Activated naive CD4-positive, alpha-beta T cell (primary cell): Measurements from ENCODE around the gene MLST8.
A peak's percentile ranks its signal among the peaks of the same experiment; 100 is the strongest.

Experiments used
- DNase-seq, 4 experiments: peaks; one replicate each; lab custom pipeline; 2025; lab: John Stamatoyannopoulos, UW

Gene MLST8

DNA sequence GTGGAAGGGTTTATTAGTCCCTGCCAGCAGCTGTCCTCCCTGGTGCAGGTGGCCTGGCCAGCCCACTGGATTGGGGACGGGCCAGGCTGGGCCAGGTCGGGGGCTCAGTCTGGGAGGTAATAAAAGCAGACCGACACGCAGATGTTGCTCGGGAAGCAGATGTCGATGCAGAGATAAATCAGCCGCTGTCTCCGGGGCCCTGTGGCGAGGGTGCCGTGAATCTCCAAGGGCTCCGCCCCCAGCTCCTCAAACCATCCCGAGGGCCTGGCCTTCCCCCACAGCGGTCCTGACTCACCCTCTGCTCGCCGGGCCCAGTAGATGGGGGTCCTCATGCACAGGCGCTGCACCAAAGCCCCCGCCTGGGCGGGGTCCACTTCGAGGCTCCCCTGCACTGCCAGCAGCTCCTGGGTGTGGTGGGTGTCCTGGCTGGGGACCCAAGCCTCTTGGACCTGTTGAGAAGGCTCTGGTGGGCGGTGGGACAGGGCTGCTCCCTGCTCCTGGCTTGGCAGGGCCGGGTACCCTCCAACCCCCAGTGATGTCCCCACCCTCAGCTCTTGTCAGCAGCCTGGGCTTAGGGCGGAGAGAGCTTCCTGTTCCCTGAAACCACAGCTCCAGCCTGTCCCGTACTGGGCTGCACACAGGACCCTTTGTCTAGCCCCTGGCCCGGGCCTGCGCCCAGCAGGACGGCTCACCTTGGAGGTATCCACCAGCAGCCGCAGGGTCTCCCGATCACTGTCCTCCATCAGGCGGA, 4.2 kb downstream of the MLST8 start:
- no peak for DNase-seq

DNA sequence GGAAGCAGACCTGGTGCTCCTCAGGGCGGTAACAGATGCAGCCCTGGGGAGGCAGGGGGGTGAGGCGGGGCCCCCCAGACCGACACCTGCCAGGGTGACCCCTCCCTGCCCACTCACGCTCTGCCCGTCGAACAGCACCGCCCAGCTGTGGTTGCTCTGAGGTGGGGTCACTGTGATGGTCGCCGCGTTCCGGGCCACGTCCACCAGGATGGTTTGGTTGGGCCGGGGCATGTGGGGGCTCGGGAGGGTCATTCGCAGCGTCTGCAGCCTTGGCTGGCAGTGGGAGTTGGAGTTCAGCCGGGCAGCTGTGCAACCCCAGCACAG, 4.7 kb downstream of the MLST8 start:
- no peak for DNase-seq

DNA sequence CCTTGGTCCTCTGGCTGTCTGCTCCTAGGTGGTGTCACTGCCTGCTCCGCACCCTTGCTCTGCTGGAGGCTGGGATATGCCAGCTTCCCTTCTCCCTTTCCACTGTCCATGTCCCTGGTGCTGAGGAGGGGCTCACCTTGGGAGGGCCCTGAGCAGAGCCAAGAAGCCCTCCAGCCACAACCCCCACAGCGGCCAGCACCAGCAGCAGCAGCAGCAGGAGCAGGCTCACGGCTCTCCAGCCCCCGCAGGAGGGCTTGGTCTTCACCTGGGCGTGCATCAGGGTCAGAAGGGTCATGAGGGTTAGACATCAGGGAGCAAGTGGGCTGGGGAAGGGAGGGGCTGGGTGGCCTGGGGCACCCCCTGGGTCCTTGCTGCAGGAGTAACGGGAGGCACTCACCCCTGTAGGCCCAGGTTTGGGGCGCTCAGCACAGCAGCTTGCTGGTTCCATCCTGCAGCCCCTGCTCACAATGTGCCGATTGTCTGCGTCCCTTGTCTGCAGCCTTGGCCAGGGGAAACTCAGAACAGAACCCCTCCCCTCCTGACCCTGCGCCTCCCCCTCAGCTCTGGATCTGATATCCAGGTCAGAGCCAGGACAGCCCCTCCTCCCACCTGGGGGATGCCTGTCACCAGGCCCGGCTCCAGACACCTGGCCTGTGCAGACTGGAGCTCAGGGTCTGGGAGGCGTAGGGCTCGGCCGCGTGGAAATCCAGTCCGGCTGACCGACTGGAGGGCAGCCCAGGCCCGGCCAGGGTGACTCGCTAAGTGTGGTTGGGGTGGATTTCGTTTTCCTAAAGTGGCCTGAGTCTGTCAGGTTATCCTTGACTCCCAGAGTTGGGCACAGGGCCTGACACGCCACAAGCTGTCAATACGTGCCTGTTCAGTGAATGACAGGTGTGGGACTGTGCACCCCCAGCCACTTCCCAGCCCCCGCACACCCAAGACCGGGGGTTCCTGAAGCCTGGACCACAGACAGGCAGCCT, 5.4 kb downstream of the MLST8 start, which contains the start of gene BRICD5:
TSS of gene BRICD5 (minus strand) at position 478 of the 980 bp plus-strand sequence. CDS start at position 448, 30 bp downstream.
- DNase-seq: no peak

- DNase-seq: no peak
Observed at GRCh38 chr16:2211923-2212347, 6.7 kb downstream of the MLST8 start.

DNA sequence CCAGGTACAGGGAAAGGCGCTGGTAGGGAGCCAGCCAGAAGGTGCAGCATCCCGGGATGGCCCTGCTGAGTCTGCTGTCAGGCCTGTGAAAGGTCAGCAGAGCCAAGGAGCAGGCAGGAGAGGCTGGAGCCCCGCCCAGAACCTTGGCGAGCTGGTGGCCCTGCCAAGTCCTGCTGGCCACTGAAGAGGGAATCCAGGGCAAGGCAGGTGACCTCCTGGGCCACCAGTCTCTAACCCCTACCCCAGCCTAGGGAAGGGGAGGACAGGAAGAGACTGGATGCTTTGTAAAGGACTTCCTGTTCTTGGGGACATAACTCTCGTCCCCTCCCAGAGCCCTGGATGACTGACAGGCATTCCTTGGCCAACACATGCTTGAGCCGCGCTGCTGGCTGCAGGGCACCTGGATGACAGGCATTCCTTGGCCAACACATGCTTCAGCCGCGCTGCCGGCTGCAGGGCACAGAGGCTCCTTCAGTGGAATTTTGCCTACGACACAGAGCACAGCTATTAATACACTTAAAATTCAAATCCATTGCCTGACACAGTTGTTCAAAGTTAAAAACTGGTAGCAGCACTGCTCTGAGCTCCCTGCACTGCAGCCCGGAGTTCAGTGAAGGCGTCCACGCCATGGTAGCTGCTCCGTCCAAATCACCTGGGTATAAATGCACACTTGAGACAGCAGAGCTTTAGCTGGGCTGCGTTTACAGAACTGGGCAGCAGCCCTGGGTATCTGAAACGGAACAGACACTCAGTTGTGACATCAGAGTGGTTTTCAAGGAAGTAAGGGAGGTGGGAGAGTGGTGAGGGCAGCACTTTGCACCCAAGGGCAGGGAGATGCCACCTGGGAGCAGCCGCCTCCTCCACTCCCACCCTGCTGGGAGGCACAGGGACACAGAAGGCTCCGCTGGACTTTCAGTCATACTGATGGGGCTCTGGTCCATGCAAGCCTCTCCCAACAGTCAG, 7.4 kb downstream of the MLST8 start:
- DNase-seq: no peak

GRCh38 chr16:2213817-2214718, 8.8 kb downstream of the MLST8 start:
- DNase-seq: no peak

- no peak for DNase-seq
Observed at GRCh38 chr16:2214719-2214968, 9.4 kb downstream of the MLST8 start, which contains the start of gene PGP. PGP (minus strand) TSS chr16:2214840; CDS start chr16:2214777, 63 bp downstream.

DNA sequence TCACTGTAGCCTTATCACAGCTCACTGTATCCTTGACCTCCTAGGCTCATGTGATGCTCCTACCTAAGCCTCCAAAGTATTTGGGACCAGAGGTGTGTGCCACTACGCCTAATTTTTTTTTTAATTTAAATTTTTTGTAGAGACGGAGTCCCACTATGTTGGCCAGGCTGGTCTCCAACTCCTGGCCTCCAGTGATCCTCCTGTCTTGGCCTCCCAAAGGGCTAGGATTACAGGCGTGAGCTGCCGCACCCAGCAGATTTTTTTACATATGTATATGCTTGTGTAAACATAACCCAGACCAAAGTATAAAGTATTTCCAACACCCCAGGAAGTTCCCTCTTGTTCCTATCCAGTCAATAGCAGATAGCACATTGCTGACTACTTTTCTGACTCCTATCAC, 11.1 kb downstream of the MLST8 start:
- no peak for DNase-seq

DNA sequence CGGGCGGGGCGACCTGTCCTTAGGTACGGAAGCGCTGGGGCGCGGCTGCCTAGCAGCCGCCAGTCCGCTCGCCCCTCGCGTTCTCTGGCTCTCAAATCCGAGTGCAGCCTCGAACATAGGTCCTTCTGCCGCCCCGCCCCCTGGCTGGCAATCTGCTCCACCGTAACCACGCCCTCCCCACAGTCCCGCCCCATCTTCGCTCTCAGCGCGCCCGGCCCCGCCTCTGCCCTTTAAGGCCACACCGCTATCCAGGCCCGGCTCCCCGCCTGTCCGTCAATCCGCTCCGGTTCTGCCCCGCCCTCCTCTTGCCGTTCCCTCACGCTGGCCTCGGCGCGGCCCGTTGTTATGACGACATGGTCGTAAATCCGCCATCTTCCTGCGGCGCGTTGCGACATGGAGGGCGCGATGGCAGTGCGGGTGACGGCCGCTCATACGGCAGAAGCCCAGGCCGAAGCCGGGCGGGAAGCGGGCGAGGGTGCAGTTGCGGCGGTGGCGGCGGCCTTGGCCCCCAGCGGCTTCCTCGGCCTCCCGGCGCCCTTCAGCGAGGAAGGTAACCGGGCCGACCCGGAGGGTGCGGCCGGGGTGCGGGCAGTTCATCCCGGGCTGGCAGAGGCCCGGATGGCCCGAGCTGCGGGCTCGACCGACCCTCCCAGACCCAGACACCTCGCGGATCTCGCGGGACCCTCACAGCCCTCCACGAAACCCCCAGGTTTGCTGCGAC, 18.1 kb downstream of the MLST8 start, which contains the start of gene E4F1:
TSS of gene E4F1 (plus strand) at position 371 of the 721 bp plus-strand sequence. CDS start at position 394, 23 bp downstream.
- DNase-seq: peak; percentile 96 to 98 (median 98)

DNA sequence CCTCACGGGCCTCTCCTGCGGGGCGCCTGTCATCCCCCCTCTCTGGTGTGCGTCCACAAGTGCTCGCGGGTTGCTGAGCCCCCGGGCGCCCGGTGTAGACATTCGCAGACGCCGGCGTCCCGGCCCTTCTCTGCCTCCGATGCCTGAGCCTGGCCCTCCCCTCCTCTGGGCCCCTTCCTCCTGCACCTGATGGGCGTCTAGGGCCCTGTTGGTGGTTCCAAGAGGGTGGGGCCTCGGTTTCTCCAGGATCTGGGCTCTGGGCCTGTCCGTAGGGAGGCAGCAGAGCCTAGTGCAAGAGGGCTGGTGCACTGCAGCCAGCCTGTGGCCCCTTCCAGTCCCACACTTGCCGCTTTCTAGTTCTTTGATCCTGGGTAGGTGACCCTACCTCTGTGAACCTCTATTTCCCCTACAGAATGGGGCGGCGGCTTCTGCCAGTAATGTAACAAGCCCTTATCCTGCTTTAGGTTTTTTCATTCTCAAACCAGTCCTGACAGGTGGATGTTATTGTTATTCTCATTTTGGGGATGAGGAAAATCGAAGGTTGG, 18.8 kb downstream of the MLST8 start:
- DNase-seq: peak in 1 of 4 experiments; percentile 28

DNA sequence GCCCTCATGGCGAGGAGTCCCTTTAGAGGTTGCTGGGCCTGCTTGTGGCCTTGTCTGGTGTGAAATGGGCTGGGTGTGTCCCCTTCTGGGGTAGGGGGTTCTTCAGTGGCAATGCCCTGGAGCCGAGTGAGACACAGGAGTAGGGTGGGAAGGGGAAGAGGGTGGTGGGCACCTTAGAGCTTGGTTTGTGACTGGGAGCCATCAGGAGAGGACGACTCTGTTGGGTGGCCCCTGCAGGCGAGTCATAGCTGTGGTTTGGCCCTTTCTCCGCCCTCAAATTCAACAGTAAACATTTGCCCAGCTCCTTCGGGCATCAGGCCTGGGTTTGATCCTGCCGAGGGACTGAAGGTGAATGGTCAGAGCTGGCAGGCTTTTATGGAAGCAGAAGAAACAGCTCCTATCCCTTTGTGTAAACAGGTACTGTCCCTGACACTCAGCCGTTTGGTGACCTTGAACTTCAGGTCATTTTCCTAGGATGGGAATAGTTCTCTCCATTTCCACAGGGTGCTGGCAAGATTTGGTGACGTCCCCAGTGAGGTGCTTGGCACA, 21.1 kb downstream of the MLST8 start:
- no peak for DNase-seq

- no peak for DNase-seq
Observed at GRCh38 chr16:2226918-2227317, 21.7 kb downstream of the MLST8 start.

- no peak for DNase-seq
Observed at GRCh38 chr16:2228161-2228824, 23.0 kb downstream of the MLST8 start.

DNA sequence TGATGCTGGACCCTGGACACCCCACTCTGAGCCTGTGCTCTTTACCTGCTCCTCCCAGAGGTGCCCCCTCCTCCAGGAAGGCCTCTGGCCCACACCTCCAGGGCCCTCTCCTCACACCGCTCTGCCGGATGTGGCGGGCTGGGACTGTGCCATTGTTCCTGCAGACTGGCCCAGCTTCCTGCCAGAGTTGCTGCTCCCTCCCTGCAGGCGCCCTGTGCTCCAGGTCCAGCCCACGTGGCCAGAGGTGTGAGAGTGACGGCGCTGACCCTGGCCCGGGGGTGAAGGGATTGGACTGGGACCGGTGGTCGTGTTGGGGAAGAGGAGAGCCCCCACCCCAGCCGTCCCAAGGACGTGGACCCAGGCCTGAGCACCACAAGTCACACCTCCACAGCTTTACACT, 23.8 kb downstream of the MLST8 start:
- DNase-seq: no peak

DNA sequence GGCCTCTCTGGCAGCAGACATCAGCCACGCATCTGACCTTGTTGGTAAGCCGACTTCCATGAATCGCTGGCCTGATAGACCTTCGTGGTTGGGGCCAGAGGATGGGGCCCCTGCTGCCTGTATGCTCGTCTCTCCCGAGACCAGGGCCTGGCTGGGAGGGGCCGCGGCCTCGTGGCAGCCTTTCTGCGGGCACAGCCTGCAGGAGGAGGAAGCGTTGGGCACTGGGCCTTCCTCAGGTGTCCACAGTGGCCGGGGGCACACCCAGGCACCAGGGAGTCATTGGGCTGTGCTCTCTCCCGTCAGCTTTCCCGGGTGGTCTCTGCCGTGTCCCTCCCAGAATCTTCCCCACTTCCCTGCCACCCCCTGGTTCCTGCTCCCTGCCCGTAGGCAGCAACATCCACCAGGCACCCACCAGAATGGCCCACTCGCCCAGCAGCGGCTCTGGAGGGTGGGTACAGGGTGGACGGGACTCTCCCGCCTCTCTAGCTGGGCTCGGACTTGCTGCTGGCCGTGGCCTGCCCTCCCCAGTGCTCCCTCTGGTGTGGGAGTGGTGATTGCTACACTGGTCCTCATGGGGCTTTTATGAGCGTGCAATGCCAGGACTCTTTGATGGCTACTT, 24.5 kb downstream of the MLST8 start:
- no peak for DNase-seq

DNA sequence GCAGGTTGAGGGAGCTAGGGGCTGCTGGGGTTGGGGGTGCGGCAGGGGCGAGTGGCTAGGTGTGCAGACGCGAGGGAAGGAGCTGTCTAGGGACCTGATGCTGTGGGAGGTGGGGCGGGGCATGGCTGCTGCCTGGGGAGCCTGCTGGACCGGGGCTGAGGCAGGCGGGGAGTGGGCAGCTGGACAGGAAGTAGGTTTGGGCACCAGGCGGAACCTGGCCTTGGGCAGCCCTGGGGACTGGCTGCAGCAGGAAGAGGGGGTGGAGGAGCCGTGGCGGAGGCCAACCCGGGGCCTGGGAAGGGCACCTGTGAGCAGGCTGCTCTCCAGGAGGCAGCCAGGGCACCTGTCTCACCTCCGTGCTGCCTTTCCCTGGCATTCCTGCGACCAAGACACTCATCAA, 25.1 kb downstream of the MLST8 start:
- DNase-seq: no peak

GRCh38 chr16:2231016-2231931, 26.0 kb downstream of the MLST8 start:
- DNase-seq: no peak
